ENCODE data around the gene SULT1C3.

GRCh38 chr2:108193251-108193650 lies 46.5 kb upstream of the SULT1C3 start:
- TF ChIP-seq GATA2 (IDR thresholded peaks at IDR 0.05; ENCODE audit: low read depth, low read length) (no peak), GATA3 (IDR thresholded peaks at IDR 0.05; ENCODE audit: low read depth, low read length) (no peak)

Data from SH-SY5Y (cell line).